ENCODE results near the gene DIPK1A.

- TF ChIP-seq CTCF (IDR thresholded peaks at IDR 0.05) (no peak), POLR2A (IDR thresholded peaks at IDR 0.05) (no peak), EP300 (IDR thresholded peaks at IDR 0.05) (no peak)
Measured at GRCh38 chr1:92816732-92817131, 144.5 kb downstream of the DIPK1A start.
